A549 (cell line): ENCODE data around the gene IRF8. TPM values are rescaled to one million over a fixed set of nuclear protein-coding genes. Genes with fewer than 3 reads are reported as not detected.
A peak's percentile ranks its signal among the peaks of the same experiment; 100 is the strongest.

Experiments used
- ATAC-seq, 2 experiments: fragments of 200-7000 bp in 1 of 2; fragments of >200 bp in 1 of 2; cut with Nextera tagmentation in 1 of 2; cut with Tn5 transposase in 1 of 2; 3 replicates each; pipeline versions ENCODE4 v1.8.0 to v1.9.1; 2018 to 2020; ENCODE audit warnings: mild to moderate bottlenecking in 1 of 2, moderate library complexity in 1 of 2
- CTCF ChIA-PET: fragments of 300-600 bp; sonication (Branson Sonifier 250); formaldehyde crosslinking; extraction: SDS; loops from one replicate; lab custom pipeline; 2021; ENCODE audit warnings: antibody characterized with exemption, inconsistent platforms; lab: Yijun Ruan, JAX
- POLR2A ChIA-PET: fragments of 350-600 bp; formaldehyde crosslinking; extraction: SDS; loops from one replicate; lab custom pipeline; 2021; ENCODE audit warnings: antibody characterized with exemption, inconsistent platforms; lab: Yijun Ruan, JAX
- DNase-seq, 2 experiments: peaks; one replicate each; pipeline versions ENCODE4 v3.0.0 to v3.0.0-alpha.2; 2011 to 2016; ENCODE audit warnings: low read depth in 1 of 2, low spot score in 1 of 2
- FAIRE-seq: peaks from 2 replicates; lab custom pipeline; 2011; peaks lifted over from hg19 to GRCh38; lab: Jason Lieb, UNC
- H3K27ac ChIP-seq, 2 experiments: fragments of >200 bp; sonication (Bioruptor Twin); formaldehyde crosslinking; 3 replicates each; pipeline ENCODE4 v1.5.1; 2016 to 2017
- H3K4me1 ChIP-seq: fragments of >200 bp; sonication (Bioruptor Twin); formaldehyde crosslinking; 3 replicates; pipeline ENCODE4 v1.6.1; 2016
- H3K4me2 ChIP-seq: fragments of >200 bp; sonication (Bioruptor Twin); formaldehyde crosslinking; 3 replicates; pipeline ENCODE4 v1.6.1; 2016
- H3K4me3 ChIP-seq: fragments of >200 bp; sonication (Bioruptor Twin); formaldehyde crosslinking; 3 replicates; pipeline ENCODE4 v1.5.1; 2016
- H3K9me3 ChIP-seq: fragments of >200 bp; sonication (Bioruptor Twin); formaldehyde crosslinking; 3 replicates; pipeline ENCODE4 v1.6.1; 2016
- EHMT2 ChIP-seq: fragments of 200-600 bp; sonication (generic); IDR thresholded peaks from 2 replicates; pipeline ENCODE4 v1.6.1; 2016; ENCODE audit warnings: antibody characterized with exemption, low read depth, mild to moderate bottlenecking, moderate library complexity
- HOXB13 ChIP-seq: fragments of 250-450 bp; sonication (Bioruptor Pico); IDR thresholded peaks from 2 replicates; pipeline ENCODE4 v1.5.0; 2020; ENCODE audit warnings: low read depth, mild to moderate bottlenecking, moderate library complexity
- KDM1A ChIP-seq: fragments of 200-600 bp; sonication (generic); IDR thresholded peaks from 2 replicates; pipeline ENCODE4 v1.6.1; 2016; ENCODE audit warnings: low read depth, mild to moderate bottlenecking
- MAFK ChIP-seq: fragments of 450-650 bp; IDR thresholded peaks from 2 replicates; pipeline ENCODE4 v1.6.1; 2014; ENCODE audit not compliant: partially characterized antibody
- NR3C1 ChIP-seq: fragments of >200 bp; sonication (Bioruptor Twin); formaldehyde crosslinking; IDR thresholded peaks from 3 replicates; pipeline ENCODE4 v1.6.1; 2017
- PHF8 ChIP-seq: fragments of 200-600 bp; sonication (generic); IDR thresholded peaks from 2 replicates; pipeline ENCODE4 v1.6.1; 2016; ENCODE audit warnings: low read depth, mild to moderate bottlenecking, antibody characterized with exemption, moderate library complexity, borderline replicate concordance
- POLR2A ChIP-seq: IDR thresholded peaks from 2 replicates; pipeline ENCODE4 v1.6.1; 2012; ENCODE audit warnings: mild to moderate bottlenecking, low read length
- RARB ChIP-seq: fragments of 250-450 bp; sonication (Bioruptor Pico); IDR thresholded peaks from 2 replicates; pipeline ENCODE4 v1.8.0; 2021; ENCODE audit warnings: mild to moderate bottlenecking, moderate library complexity
- SREBF2 ChIP-seq: fragments of 450-650 bp; IDR thresholded peaks from 2 replicates; pipeline ENCODE4 v1.6.1; 2014; ENCODE audit warnings: mild to moderate bottlenecking, moderate library complexity
- TFCP2L1 ChIP-seq: fragments of 250-450 bp; sonication (Bioruptor Pico); IDR thresholded peaks from 2 replicates; pipeline ENCODE4 v1.5.0; 2021; ENCODE audit warnings: mild to moderate bottlenecking
- ZFP36 ChIP-seq: fragments of 450-650 bp; IDR thresholded peaks from 2 replicates; pipeline ENCODE4 v1.6.1; 2014; ENCODE audit warnings: borderline replicate concordance; ENCODE audit not compliant: partially characterized antibody
- WGBS: methylation state at CpG from one replicate; pipeline ENCODE4 v1.1.6; 2017; ENCODE audit errors: missing lambda C conversion rate; 5-methylcytosine and 5-hydroxymethylcytosine counted together
- polyA plus RNA-seq, 4 experiments: library from polyadenylated mRNA; depleted of rRNA in 3 of 4; stranded (reverse); fragments of >200 nt; fragmentation: RNase III in 1 of 4; extraction: RNeasy Plus Mini Kit Qiagen cat#74134 plus additional on column Dnase treatment in 1 of 4; gene quantifications; 2 replicates in 3 of 4; 3 replicates in 1 of 4; pipeline ENCODE4 v1.2.3, GENCODE V29; 2011 to 2017
- TF ChIP-seq, protein P1 (sequence below): fragments of 250-450 bp; sonication (Bioruptor Pico); IDR thresholded peaks from 2 replicates; pipeline ENCODE4 v1.5.0; 2021; ENCODE audit warnings: mild to moderate bottlenecking, moderate library complexity, borderline replicate concordance
- TF ChIP-seq, protein P2 (sequence below): fragments of 250-450 bp; sonication (Bioruptor Pico); IDR thresholded peaks from 2 replicates; pipeline ENCODE4 v1.5.0; 2020; ENCODE audit warnings: low read depth, mild to moderate bottlenecking, moderate library complexity

The IRF8 gene
- polyA plus RNA-seq, 2 of the 4 experiments (the other 2 are of a cell fraction), result 0.16 to 0.18 TPM

DNA sequence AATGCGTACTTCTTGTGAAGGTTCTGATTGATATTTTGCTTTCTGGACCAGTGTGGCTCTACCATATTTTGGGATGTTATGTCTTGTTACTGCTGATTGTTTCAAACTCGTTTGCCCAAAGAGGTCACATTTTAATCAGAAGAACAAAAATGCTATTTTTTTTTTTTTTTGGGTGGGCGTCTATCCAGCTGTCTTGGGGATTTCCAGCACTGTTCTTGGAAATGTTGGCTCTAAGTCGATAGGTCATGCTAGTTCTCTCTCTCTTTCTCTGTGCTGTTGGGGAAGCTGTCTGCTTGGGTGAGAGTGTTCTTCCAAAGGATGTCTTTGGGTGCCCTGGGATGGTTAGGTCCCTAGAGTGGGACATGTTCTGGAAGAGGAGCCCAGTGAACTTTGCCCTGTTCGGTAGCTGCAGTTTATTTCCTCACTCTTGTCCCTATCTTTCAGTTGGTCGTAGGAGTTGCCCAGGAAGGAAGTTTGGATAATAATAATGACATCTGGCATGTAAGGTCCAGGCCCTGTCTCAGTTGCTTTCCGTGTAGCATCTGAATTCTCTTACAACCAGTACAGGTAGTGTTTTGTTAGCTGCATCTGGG, 2.9 kb downstream of the IRF8 start:
- no peak for TF ChIP-seq ZFP36
- TF ChIP-seq EHMT2, result no peak
- no peak for TF ChIP-seq POLR2A
- TF ChIP-seq HOXB13, result no peak
- TF ChIP-seq NR3C1, result no peak
- TF ChIP-seq PHF8, result no peak
- TF ChIP-seq KDM1A, result no peak
- no peak for TF ChIP-seq SREBF2
- FAIRE-seq (no peak), DNase-seq (no peak), ATAC-seq (no peak)
- H3K4me3 ChIP-seq, result no peak overlapping the region
- 46% methylated on average over 7 of the region's 7 CpGs for WGBS
- POLR2A ChIA-PET, result no interaction called here
- peaks cover 7% of the 10 kb centered on the region; the same call in 1 of the 3 replicates for H3K9me3 ChIP-seq
- no peak overlapping the region for H3K27ac ChIP-seq
- CTCF ChIA-PET, result interaction anchor here (0.8 to 4.4 kb wide), 4 partner anchors 49 to 85 kb away, joined by 3 to 34 read pairs (median 4); no protein-coding TSS in a partner anchor
- H3K4me1 ChIP-seq, result no peaks in the 10 kb centered on the region
- H3K4me2 ChIP-seq, result no peak overlapping the region

DNA sequence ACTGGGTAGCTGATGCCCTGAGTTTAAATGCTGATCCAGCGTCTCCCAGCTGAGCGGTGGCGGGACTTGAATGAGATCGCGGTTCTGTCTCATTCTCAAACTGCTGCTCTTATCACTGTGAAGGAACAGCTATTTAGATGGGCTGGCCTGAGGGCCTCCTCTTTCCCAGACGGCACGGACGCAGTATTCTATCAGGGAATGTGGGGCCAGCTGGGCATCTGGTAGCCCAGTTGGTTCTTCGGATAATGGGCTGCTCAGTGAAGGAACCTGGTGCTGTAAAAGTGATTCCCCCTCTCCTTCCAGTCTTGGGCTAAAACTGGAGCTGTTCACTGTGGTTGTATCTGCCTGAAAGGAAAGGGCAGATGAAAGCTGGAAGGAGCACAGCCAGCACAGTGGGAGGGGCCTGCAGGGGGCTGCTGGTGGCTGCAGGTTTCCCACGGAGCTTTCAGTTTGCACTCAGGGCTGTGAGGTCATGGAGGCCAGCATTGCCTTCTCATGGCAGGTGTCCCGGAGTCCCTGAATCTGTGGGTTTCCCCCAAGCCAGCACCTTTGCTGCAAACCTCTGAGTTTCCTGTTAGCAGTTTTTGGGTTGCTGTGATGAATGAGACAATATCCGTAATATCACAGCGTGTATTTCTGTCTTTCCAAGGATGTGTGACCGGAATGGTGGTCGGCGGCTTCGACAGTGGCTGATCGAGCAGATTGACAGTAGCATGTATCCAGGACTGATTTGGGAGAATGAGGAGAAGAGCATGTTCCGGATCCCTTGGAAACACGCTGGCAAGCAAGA, 3.6 kb downstream of the IRF8 start:
- H3K4me3 ChIP-seq, result no peak overlapping the region
- peak; percentile 29 for TF ChIP-seq MAFK
- TF ChIP-seq, protein P1, sequence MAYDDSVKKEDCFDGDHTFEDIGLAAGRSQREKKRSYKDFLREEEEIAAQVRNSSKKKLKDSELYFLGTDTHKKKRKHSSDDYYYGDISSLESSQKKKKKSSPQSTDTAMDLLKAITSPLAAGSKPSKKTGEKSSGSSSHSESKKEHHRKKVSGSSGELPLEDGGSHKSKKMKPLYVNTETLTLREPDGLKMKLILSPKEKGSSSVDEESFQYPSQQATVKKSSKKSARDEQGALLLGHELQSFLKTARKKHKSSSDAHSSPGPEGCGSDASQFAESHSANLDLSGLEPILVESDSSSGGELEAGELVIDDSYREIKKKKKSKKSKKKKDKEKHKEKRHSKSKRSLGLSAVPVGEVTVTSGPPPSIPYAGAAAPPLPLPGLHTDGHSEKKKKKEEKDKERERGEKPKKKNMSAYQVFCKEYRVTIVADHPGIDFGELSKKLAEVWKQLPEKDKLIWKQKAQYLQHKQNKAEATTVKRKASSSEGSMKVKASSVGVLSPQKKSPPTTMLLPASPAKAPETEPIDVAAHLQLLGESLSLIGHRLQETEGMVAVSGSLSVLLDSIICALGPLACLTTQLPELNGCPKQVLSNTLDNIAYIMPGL (CRISPR knock-in tag), result no peak
- H3K4me1 ChIP-seq, result no peaks in the 10 kb centered on the region
- FAIRE-seq, result no peak
- CTCF ChIA-PET, result interaction anchor here (0.8 to 4.4 kb wide), 3 partner anchors 49 to 84 kb away, joined by 3 to 34 read pairs (median 4); no protein-coding TSS in a partner anchor
- peaks cover 7% of the 10 kb centered on the region; the same call in 1 of the 3 replicates for H3K9me3 ChIP-seq
- H3K4me2 ChIP-seq, result no peak overlapping the region
- no peak overlapping the region for H3K27ac ChIP-seq
- WGBS, result 84% methylated on average over 19 of the region's 20 CpGs
- DNase-seq, result no peak
- POLR2A ChIA-PET, result no interaction called here
- ATAC-seq, result no peak

GRCh38 chr16:85903559-85903958, 4.6 kb downstream of the IRF8 start:
- Histone ChIP-seq H3K4me1 (no peaks in the 10 kb centered on the region), H3K4me2 (no peak overlapping the region), H3K4me3 (no peak overlapping the region), H3K9me3 (peaks cover 7% of the 10 kb centered on the region; the same call in 1 of the 3 replicates), H3K27ac (no peak overlapping the region)
- CTCF ChIA-PET, result interaction anchor here (0.7 to 4.4 kb wide), 3 partner anchors 11 to 585 kb away, joined by 3 to 34 read pairs (median 5); no protein-coding TSS in a partner anchor
- FAIRE-seq (no peak), DNase-seq (no peak), ATAC-seq (no peak)
- TF ChIP-seq, protein P2, sequence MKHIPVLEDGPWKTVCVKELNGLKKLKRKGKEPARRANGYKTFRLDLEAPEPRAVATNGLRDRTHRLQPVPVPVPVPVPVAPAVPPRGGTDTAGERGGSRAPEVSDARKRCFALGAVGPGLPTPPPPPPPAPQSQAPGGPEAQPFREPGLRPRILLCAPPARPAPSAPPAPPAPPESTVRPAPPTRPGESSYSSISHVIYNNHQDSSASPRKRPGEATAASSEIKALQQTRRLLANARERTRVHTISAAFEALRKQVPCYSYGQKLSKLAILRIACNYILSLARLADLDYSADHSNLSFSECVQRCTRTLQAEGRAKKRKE (CRISPR knock-in tag), result no peak
- TF ChIP-seq, protein P1 (CRISPR knock-in tag), result no peak
- TF ChIP-seq RARB (CRISPR knock-in tag) (no peak), TFCP2L1 (CRISPR knock-in tag) (no peak)
- POLR2A ChIA-PET, result no interaction called here
- WGBS, result 61% methylated on average over 5 of the region's 6 CpGs
